HG03342 (cell line): ENCODE measurements around the gene SMG5.
"Not testable (repeated sequence)": the region's sequence is repeated elsewhere in the genome, so short reads cannot be mapped to it uniquely, and the experiment has no call there.

Experiments used
- ATAC-seq: cut with Tn5 transposase; IDR thresholded peaks from one replicate; pipeline ENCODE4 v1.9.1; 2021; ENCODE audit warnings: mild to moderate bottlenecking, moderate library complexity; ENCODE audit not compliant: unreplicated experiment

SMG5 gene

DNA sequence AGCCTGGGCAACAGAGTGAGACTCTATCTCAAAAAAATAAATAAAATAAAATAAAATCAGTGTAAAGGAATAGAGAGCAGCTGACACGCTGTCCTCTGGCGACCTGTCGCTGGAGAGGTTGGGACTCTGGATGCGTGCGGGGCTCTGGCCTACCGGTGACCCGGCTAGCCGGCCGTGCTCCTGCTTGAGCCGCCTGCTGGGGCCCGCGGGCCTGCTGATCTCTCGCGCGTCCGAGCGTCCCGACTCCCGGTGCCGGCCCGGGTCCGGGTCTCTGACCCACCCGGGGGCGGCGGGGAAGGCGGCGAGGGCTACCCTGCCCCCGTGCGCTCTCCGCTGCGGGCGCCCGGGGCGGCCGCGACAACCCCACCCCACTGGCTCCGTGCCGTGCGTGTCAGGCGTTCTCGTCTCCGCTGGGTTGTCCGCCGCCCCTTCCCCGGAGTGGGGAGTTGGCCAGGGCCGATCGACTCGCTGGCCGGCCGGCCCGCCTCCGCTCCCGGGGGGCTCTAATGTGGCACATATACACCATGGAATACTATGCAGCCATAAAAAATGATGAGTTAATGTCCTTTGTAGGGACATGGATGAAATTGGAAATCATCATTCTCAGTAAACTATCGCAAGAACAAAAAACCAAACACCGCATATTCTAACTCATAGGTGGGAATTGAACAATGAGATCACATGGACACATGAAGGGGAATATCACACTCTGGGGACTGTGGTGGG, 66.1 kb downstream of the SMG5 start:
- not testable (repeated sequence) for ATAC-seq

DNA sequence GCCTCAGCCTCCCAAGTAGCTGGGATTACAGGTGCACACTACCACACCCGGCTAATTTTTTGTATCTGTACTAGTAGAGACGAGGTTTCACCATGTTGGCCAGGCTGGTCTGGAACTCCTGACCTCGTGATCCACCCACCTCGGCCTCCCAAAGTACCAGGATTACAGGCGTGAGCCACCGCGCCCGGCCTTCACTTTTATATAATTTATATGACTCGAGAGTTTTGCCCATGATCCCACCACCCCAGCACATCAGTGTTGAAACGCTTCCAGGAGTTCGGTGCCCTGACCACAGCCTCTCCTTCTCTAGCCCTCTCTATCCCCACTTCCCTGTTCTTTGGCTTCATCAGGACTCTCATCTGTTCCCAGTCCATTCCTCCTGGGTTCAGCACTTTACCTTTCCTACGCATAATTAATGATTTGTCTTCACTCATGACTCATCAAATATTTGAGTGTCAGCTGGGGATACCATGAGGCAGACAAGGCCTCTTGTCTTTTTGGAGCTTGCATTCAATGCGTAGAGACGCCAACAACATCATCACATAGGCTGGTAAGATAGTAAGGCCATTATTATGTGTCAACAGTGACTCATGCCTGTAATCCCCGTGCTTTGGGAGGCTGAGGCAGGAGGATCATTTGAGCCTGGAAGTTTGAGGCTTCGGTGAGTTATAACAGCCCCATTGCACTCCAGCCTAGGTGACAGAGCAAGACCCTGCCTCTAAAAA, 68.4 kb downstream of the SMG5 start:
- ATAC-seq: no peak

DNA sequence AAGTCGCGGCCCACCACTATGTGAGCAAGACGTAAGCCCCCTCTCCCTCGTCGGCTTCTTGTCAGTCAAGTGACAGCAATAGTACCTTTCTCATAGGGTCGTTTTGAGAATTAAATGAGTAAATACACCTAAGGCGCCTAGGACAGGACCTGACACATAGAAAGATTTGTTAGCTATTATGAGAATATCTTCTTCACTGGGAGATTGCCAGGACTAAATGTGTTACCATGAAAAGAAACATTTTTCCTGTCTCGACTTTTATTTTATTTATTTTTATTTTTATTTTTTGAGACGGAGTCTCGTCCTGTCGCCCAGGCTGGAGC, 69.0 kb downstream of the SMG5 start:
- ATAC-seq: no peak

DNA sequence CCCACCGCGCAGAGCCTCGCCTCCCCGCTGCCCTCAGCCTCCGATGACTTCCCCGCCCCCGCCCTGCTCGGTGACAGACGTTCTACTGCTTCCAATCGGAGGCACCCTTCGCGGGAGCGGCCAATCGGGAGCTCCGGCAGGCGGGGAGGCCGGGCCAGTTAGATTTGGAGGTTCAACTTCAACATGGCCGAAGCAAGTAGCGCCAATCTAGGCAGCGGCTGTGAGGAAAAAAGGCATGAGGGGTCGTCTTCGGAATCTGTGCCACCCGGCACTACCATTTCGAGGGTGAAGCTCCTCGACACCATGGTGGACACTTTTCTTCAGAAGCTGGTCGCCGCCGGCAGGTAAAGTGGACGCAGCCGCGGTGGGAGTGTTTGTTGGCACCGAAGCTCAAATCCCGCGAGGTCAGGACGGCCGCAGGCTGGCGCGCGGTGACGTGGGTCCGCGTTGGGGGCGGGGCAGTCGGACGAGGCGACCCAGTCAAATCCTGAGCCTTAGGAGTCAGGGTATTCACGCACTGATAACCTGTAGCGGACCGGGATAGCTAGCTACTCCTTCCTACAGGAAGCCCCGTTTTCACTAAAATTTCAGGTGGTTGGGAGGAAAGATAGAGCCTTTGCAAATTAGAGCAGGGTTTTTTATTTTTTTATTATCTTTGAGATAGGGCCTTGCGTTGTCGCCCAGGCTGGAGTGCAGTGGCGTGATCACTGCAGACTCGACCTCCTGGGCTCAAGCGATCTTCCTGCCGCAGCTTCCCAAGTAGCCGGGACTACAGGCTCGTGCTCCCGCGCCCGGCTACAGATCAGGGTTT, 69.6 kb downstream of the SMG5 start, which contains the start of gene PMF1:
Gene PMF1, plus strand, starts transcription at position 175 of the 811 bp plus-strand sequence. Its CDS starts 9 bp downstream, at position 184.
- ATAC-seq: peak; percentile 83

DNA sequence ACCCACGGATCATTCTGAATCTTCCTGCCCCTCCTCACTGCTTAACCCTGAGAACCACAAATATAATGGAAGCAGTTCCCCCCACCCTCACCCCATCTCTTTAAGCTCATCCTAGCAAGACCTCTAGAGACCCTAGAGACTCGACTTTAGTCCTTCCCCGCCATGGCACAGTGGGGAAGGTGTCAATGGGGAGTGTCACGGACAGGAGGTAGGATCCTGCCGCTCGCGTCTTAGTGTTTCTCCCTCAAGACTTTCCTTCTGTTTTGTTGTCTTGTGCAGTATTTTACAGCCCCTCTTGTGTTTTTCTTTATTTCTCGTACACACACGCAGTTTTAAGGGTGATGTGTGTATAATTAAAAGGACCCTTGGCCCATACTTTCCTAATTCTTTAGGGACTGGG, 70.5 kb downstream of the SMG5 start:
- ATAC-seq: no peak

DNA sequence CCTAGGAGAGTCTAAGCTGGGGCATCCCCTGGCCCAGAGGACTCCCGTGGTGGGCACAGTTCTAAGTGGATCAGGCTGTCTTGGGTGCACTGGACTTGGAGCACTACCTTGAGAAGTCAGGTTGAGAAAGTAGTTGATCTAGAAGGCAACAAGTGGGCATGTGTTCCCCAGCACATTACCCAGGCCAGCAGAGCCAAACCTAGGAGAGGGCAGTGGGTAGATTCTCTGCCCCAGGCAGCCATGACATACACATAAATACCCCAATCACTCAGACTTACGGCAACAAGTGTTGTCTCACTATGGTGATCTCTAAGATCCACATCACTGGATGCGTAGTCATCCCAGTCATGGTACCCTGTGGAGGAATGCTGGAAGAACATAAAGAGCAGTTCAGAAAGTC, 71.4 kb downstream of the SMG5 start:
- ATAC-seq: no peak

DNA sequence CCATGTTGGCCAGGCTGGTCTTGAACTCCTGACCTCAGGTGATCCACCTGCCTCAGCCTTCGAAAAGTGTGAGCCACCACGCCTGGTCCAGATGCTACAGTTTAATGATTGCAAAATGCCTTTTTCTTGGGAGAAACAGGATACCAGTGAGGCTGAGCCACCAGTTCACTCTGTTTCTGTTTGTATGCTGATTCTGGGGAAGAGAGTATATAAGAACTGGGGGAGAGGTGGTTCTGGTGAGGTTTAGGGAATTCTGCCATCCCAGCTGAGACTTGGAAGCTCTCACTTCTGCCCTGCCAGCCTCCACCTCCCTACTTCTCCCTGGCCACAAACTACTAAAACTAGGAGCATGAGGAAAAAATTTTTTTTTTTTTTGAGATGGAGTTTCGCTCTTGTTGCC, 77.9 kb downstream of the SMG5 start:
- ATAC-seq: no peak

DNA sequence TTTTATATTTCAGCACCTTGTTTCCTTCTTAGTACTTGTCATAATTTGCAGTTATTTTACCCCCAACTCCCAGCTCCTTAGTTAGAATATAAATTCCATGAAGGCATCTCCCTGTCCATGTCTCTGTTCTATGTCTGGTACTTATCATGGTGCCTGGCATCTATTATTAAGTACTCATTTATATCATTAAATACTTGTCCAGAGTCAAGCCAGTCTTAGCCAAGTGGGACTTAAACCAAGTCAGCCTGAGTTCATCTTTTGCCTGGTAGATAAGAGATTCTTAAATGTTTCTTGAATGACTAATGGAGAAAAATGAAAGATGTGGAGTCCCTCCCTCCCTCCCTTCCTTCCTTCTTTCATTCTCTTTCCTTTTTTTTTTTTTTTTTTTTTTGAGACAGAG, 79.3 kb downstream of the SMG5 start:
- no peak for ATAC-seq

DNA sequence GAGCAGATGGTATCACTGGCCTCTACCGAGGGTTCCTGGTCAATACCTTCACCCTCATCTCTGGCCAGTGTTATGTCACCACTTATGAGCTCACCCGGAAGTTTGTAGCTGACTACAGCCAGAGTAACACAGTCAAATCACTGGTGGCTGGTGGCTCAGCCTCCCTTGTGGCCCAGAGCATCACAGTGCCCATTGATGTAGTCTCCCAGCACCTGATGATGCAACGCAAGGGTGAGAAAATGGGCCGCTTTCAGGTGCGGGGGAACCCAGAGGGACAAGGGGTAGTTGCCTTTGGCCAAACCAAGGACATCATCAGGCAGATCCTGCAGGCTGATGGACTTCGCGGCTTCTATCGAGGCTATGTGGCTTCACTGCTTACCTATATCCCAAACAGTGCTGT, 82.6 kb downstream of the SMG5 start:
- ATAC-seq: no peak
